ENCODE results near the gene MAP2K7.

Gene MAP2K7

GRCh38 chr19:7869453-7869909 lies 34.2 kb upstream of the MAP2K7 start:
- peak in 1 of 2 experiments; percentile 67 for DNase-seq (ENCODE audit: low read depth in 1 of 2, low spot score in 1 of 2)
- peak overlapping the region; percentile 48 for H3K4me3 ChIP-seq (replicated peaks; ENCODE audit: insufficient read depth, low read length)
- TF ChIP-seq, protein P1, sequence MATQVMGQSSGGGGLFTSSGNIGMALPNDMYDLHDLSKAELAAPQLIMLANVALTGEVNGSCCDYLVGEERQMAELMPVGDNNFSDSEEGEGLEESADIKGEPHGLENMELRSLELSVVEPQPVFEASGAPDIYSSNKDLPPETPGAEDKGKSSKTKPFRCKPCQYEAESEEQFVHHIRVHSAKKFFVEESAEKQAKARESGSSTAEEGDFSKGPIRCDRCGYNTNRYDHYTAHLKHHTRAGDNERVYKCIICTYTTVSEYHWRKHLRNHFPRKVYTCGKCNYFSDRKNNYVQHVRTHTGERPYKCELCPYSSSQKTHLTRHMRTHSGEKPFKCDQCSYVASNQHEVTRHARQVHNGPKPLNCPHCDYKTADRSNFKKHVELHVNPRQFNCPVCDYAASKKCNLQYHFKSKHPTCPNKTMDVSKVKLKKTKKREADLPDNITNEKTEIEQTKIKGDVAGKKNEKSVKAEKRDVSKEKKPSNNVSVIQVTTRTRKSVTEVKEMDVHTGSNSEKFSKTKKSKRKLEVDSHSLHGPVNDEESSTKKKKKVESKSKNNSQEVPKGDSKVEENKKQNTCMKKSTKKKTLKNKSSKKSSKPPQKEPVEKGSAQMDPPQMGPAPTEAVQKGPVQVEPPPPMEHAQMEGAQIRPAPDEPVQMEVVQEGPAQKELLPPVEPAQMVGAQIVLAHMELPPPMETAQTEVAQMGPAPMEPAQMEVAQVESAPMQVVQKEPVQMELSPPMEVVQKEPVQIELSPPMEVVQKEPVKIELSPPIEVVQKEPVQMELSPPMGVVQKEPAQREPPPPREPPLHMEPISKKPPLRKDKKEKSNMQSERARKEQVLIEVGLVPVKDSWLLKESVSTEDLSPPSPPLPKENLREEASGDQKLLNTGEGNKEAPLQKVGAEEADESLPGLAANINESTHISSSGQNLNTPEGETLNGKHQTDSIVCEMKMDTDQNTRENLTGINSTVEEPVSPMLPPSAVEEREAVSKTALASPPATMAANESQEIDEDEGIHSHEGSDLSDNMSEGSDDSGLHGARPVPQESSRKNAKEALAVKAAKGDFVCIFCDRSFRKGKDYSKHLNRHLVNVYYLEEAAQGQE (IDR thresholded peaks at IDR 0.05; ENCODE audit: insufficient replicate concordance, low read depth) = no peak
- TF ChIP-seq GABPA (IDR thresholded peaks at IDR 0.05; ENCODE audit: low read depth) (no peak), CTCF (IDR thresholded peaks at IDR 0.05; ENCODE audit: insufficient read depth, low read length) (no peak), SPI1 (IDR thresholded peaks at IDR 0.05; ENCODE audit: borderline replicate concordance, low read depth) (no peak), POLR2AphosphoS5 (IDR thresholded peaks at IDR 0.05; ENCODE audit: low read depth) (no peak)
- H3K27ac ChIP-seq (replicated peaks) = 0 out of 2 replicates have a peak overlapping the region, but pooled peaks have one; percentile 29
- peaks cover 15% of the 10 kb centered on the region for H3K27me3 ChIP-seq (ENCODE audit: insufficient read depth, poor library complexity, severe bottlenecking)

DNA sequence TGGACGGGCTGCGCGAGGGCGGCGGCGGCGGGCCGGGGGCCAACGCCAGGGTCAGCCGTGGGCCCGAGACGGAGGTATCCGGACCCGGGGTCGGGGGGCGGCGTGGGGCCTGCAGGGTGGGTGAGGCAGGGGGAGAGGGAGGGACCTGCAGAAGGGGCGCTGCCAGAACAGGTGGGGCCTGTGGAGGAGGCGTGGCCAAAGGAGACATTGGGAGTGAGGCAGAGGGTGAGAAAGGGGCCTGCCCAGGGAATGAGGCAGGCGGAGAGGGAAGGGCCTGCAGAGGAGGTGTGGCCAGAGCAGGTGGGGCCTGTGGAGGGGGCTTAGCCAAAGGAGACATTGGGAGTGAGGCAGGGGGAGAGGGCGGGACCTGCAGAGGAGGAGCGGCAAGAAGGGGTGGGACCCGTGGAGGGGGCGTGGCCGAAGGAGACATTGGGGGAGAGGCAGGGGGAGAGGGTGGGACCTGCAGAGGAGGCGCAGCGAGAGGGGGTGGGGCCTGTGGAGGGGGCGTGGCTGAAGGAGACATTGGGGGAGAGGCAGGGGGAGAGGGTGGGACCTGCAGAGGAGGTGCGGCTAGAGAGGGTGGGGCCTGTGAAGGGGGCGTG lies 33.7 kb upstream of the MAP2K7 start:
- Histone ChIP-seq H3K27me3 (ENCODE audit: insufficient read depth, poor library complexity, severe bottlenecking) (peaks cover 21% of the 10 kb centered on the region), H3K4me3 (replicated peaks; ENCODE audit: insufficient read depth, low read length) (peak overlapping the region; percentile 48), H3K27ac (replicated peaks) (no peak overlapping the region)
- TF ChIP-seq CTCF (IDR thresholded peaks at IDR 0.05; ENCODE audit: insufficient read depth, low read length) = no peak
- TF ChIP-seq, protein P1 (IDR thresholded peaks at IDR 0.05; ENCODE audit: insufficient replicate concordance, low read depth) = no peak
- TF ChIP-seq SPI1 (IDR thresholded peaks at IDR 0.05; ENCODE audit: borderline replicate concordance, low read depth) = no peak
- no peak for TF ChIP-seq POLR2AphosphoS5 (IDR thresholded peaks at IDR 0.05; ENCODE audit: low read depth)
- TF ChIP-seq GABPA (IDR thresholded peaks at IDR 0.05; ENCODE audit: low read depth) = no peak
- DNase-seq (ENCODE audit: low read depth in 1 of 2, low spot score in 1 of 2) = peak in 1 of 2 experiments; percentile 65

GRCh38 chr19:7870571-7871436 lies 32.9 kb upstream of the MAP2K7 start:
- Histone ChIP-seq H3K27me3 (ENCODE audit: insufficient read depth, poor library complexity, severe bottlenecking) (peaks cover 23% of the 10 kb centered on the region), H3K4me3 (replicated peaks; ENCODE audit: insufficient read depth, low read length) (no peak overlapping the region), H3K27ac (replicated peaks) (no peak overlapping the region)
- DNase-seq (ENCODE audit: low read depth in 1 of 2, low spot score in 1 of 2) = peak in 1 of 2 experiments; percentile 91
- no peak for TF ChIP-seq CTCF (IDR thresholded peaks at IDR 0.05; ENCODE audit: insufficient read depth, low read length)
- TF ChIP-seq POLR2AphosphoS5 (IDR thresholded peaks at IDR 0.05; ENCODE audit: low read depth) = no peak
- no peak for TF ChIP-seq SPI1 (IDR thresholded peaks at IDR 0.05; ENCODE audit: borderline replicate concordance, low read depth)
- no peak for TF ChIP-seq GABPA (IDR thresholded peaks at IDR 0.05; ENCODE audit: low read depth)
- TF ChIP-seq, protein P1 (IDR thresholded peaks at IDR 0.05; ENCODE audit: insufficient replicate concordance, low read depth) = no peak
